HepG2 (cell line): ENCODE results near the gene RNU2-63P. TPM values are rescaled to one million over a fixed set of nuclear protein-coding genes. Genes with fewer than 3 reads are reported as not detected.

Experiments
- CCDC6 ChIP-seq: sonication (generic); formaldehyde crosslinking; IDR thresholded peaks from 2 replicates; pipeline ENCODE4 v1.8.1; 2022; ENCODE audit warnings: mild to moderate bottlenecking, missing genetic modification reagents, moderate library complexity
- GATAD1 ChIP-seq: IDR thresholded peaks from 2 replicates; pipeline ENCODE4 v1.6.1; 2016; ENCODE audit warnings: missing genetic modification reagents, missing compliant biosample characterization
- ISL2 ChIP-seq: sonication (generic); formaldehyde crosslinking; IDR thresholded peaks from 2 replicates; pipeline ENCODE4 v1.5.0; 2020; ENCODE audit warnings: missing genetic modification reagents
- LCORL ChIP-seq, 2 experiments: fragments of 450-650 bp in 1 of 2; sonication (generic) in 1 of 2; formaldehyde crosslinking in 1 of 2; IDR thresholded peaks; 2 replicates each; pipeline versions ENCODE4 v1.5.0 to v1.6.1; 2017 to 2020; ENCODE audit warnings: antibody characterized with exemption in 1 of 2, missing genetic modification reagents in 1 of 2
- NCOA2 ChIP-seq: sonication (generic); formaldehyde crosslinking; IDR thresholded peaks from 2 replicates; pipeline ENCODE4 v1.8.0; 2022; ENCODE audit warnings: inconsistent platforms
- PATZ1 ChIP-seq: sonication (generic); formaldehyde crosslinking; IDR thresholded peaks from 2 replicates; pipeline ENCODE4 v1.4.0; 2020; ENCODE audit warnings: missing genetic modification reagents
- PREB ChIP-seq: sonication (generic); formaldehyde crosslinking; IDR thresholded peaks from 2 replicates; pipeline ENCODE4 v1.4.0; 2020; ENCODE audit warnings: missing genetic modification reagents
- SAP130 ChIP-seq: IDR thresholded peaks from 2 replicates; pipeline ENCODE4 v1.6.1; 2016; ENCODE audit warnings: low read depth
- XBP1 ChIP-seq: sonication (generic); formaldehyde crosslinking; IDR thresholded peaks from 2 replicates; pipeline ENCODE4 v1.5.0; 2020; ENCODE audit warnings: missing genetic modification reagents
- ZEB1 ChIP-seq: IDR thresholded peaks from 2 replicates; pipeline ENCODE4 v1.6.1; 2012; ENCODE audit warnings: mild to moderate bottlenecking, low read depth, inconsistent platforms; ENCODE audit not compliant: insufficient replicate concordance
- ZIK1 ChIP-seq: sonication (generic); formaldehyde crosslinking; IDR thresholded peaks from 2 replicates; pipeline ENCODE4 v1.5.0; 2020; ENCODE audit warnings: mild to moderate bottlenecking, low read depth, missing genetic modification reagents, borderline replicate concordance
- ZMAT3 ChIP-seq: sonication (generic); formaldehyde crosslinking; conservative IDR thresholded peaks from 2 replicates; pipeline ENCODE4 v1.7.0; 2021; ENCODE audit warnings: missing genetic modification reagents
- ZNF224 ChIP-seq: sonication (generic); formaldehyde crosslinking; IDR thresholded peaks from 2 replicates; pipeline ENCODE4 v1.5.0; 2020; ENCODE audit warnings: mild to moderate bottlenecking, missing genetic modification reagents
- ZNF225 ChIP-seq: sonication (generic); formaldehyde crosslinking; IDR thresholded peaks from 2 replicates; pipeline ENCODE4 v1.4.0; 2020; ENCODE audit warnings: mild to moderate bottlenecking, missing genetic modification reagents
- ZNF251 ChIP-seq: sonication (generic); formaldehyde crosslinking; IDR thresholded peaks from 2 replicates; pipeline ENCODE4 v1.9.0; 2021; ENCODE audit warnings: mild to moderate bottlenecking, missing genetic modification reagents
- ZNF264 ChIP-seq: sonication (generic); formaldehyde crosslinking; IDR thresholded peaks from 2 replicates; pipeline ENCODE4 v1.4.0; 2020; ENCODE audit warnings: missing genetic modification reagents
- ZNF383 ChIP-seq: sonication (generic); formaldehyde crosslinking; IDR thresholded peaks from 2 replicates; pipeline ENCODE4 v1.4.0; 2020; ENCODE audit warnings: missing genetic modification reagents, mild to moderate bottlenecking, borderline replicate concordance
- ZNF570 ChIP-seq: sonication (generic); formaldehyde crosslinking; IDR thresholded peaks from 2 replicates; pipeline ENCODE4 v1.4.0; 2020; ENCODE audit warnings: mild to moderate bottlenecking, missing genetic modification reagents, borderline replicate concordance
- ZNF800 ChIP-seq: sonication (generic); formaldehyde crosslinking; IDR thresholded peaks from 2 replicates; pipeline ENCODE4 v1.4.0; 2020; ENCODE audit warnings: missing genetic modification reagents
- polyA plus RNA-seq, 8 experiments: library from polyadenylated mRNA; depleted of rRNA in 3 of 8; stranded (reverse) in 7 of 8; unstranded in 1 of 8; fragments of >200 nt; fragmentation: Illumina TruSeq in 4 of 8; extraction: Trizol in 4 of 8; gene quantifications; 2 replicates each; pipeline versions ENCODE4 v1.2.1 to v1.2.3, GENCODE V29; 2011 to 2016; ENCODE audit warnings: low read depth in 4 of 8, missing spikeins in 1 of 8, mixed read lengths in 1 of 8; ENCODE audit not compliant: insufficient read depth in 1 of 8
- total RNA-seq, 5 experiments: library from RNA; depleted of rRNA; stranded (reverse); fragments of >200 nt; fragmentation: Illumina TruSeq; extraction: Trizol; gene quantifications; 2 replicates each; pipeline ENCODE4 v1.2.3, GENCODE V29; 2016; ENCODE audit warnings: low read depth in 1 of 5
- TF ChIP-seq, protein P1 (sequence below): sonication (generic); formaldehyde crosslinking; IDR thresholded peaks from 2 replicates; pipeline ENCODE4 v1.5.0; 2020; ENCODE audit warnings: missing genetic modification reagents
- TF ChIP-seq, protein P2 (sequence below): sonication (generic); formaldehyde crosslinking; IDR thresholded peaks from 2 replicates; pipeline ENCODE4 v1.8.0; 2023; ENCODE audit warnings: mild to moderate bottlenecking, missing genetic modification reagents

RNU2-63P gene
- total and polyA plus RNA-seq, 2 of the 13 experiments (the other 11 are each of a cell fraction or from before 2014, with no cell fraction given): 6.8 TPM; not detected in 1

- TF ChIP-seq PATZ1 (CRISPR knock-in tag) (peak; percentile 1; the same call in 1 of the 2 replicates), ZIK1 (CRISPR knock-in tag) (no peak), CCDC6 (peak; percentile 83), ZMAT3 (CRISPR knock-in tag) (0 out of 2 replicates have a peak, but pooled peaks have one; percentile 40), ZNF264 (0 out of 2 replicates have a peak, but pooled peaks have one; percentile 54), ZNF383 (CRISPR knock-in tag) (0 out of 2 replicates have a peak, but pooled peaks have one; percentile 7), ISL2 (CRISPR knock-in tag) (0 out of 2 replicates have a peak, but pooled peaks have one; percentile 12), ZNF800 (peak; percentile 37), XBP1 (CRISPR knock-in tag) (peak; percentile 49; the same call in 1 of the 2 replicates), ZNF570 (CRISPR knock-in tag) (0 out of 2 replicates have a peak, but pooled peaks have one; percentile 14), ZNF224 (0 out of 2 replicates have a peak, but pooled peaks have one; percentile 61), NCOA2 (CRISPR knock-in tag) (no peak), GATAD1 (CRISPR knock-in tag) (0 out of 2 replicates have a peak, but pooled peaks have one; percentile 1), SAP130 (CRISPR knock-in tag) (peak; percentile 32; the same call in 1 of the 2 replicates), PREB (CRISPR knock-in tag) (no peak), ZEB1 (peak; percentile 14), ZNF225 (CRISPR knock-in tag) (peak; percentile 58; the same call in 1 of the 2 replicates), LCORL (IDR thresholded peaks at IDR 0.05) (no peak), LCORL (CRISPR knock-in tag; IDR thresholded peaks at IDR 0.05) (no peak), ZNF251 (CRISPR knock-in tag) (no peak)
- TF ChIP-seq, protein P1, sequence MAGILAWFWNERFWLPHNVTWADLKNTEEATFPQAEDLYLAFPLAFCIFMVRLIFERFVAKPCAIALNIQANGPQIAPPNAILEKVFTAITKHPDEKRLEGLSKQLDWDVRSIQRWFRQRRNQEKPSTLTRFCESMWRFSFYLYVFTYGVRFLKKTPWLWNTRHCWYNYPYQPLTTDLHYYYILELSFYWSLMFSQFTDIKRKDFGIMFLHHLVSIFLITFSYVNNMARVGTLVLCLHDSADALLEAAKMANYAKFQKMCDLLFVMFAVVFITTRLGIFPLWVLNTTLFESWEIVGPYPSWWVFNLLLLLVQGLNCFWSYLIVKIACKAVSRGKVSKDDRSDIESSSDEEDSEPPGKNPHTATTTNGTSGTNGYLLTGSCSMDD (CRISPR knock-in tag): no peak
- TF ChIP-seq, protein P2, sequence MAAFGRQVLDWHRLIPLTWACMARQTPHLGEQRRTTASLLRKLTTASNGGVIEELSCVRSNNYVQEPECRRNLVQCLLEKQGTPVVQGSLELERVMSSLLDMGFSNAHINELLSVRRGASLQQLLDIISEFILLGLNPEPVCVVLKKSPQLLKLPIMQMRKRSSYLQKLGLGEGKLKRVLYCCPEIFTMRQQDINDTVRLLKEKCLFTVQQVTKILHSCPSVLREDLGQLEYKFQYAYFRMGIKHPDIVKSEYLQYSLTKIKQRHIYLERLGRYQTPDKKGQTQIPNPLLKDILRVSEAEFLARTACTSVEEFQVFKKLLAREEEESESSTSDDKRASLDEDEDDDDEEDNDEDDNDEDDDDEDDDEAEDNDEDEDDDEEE: peak; percentile 18; the same call in 1 of the 2 replicates
Observed at GRCh38 chr2:88016960-88017779, 823 bp upstream of the RNU2-63P start (continued).
